Upper lobe of left lung (tissue), 6 donors: Measurements from ENCODE around the gene MBD3L2. TPM values are rescaled to one million over a fixed set of nuclear protein-coding genes. Genes with fewer than 3 reads are reported as not detected.

ENCODE experiments used
- total RNA-seq, 6 donors: library from RNA; depleted of rRNA in 4 of 6; stranded (reverse); fragments of >200 nt in 4 of 6; gene quantifications; one replicate each; pipeline versions ENCODE4 v1.1.0 to v1.2.1, GENCODE V29; 2016 to 2021
- donor health status: DM: no; HTN: no; CAD: no; lungs with moderate emphysema.
- donor health status: DM: no; HTN: yes; CAD: no; lungs with severe emphysema.

Gene MBD3L2
- total RNA-seq, 6 donors from 2014 or later, result not detected

Other genes starting within 250 kb of the MBD3L2 start
- 1 to 10 TPM in 5 of 6 donors, under 1 TPM in 1; 0.79 to 7.3 (median 4.3) TPM for gene ADGRE1, start 161.7 kb upstream of the MBD3L2 start, total RNA-seq
- gene MBD3L2B, start 27.9 kb upstream of the MBD3L2 start, total RNA-seq, result not detected
- not detected for gene MBD3L5, start 18.7 kb upstream of the MBD3L2 start, total RNA-seq
- not detected for gene MBD3L4, start 9.1 kb upstream of the MBD3L2 start, total RNA-seq
- gene MBD3L3, start 9.4 kb downstream of the MBD3L2 start, total RNA-seq, result not detected
- 10 to 100 TPM in 3 of 6 donors, 1 to 10 TPM in 3; 2.4 to 22.0 (median 9.9) TPM for gene ZNF557, start 20.4 kb downstream of the MBD3L2 start, total RNA-seq
- 100 to 1,000 TPM in 1 of 6 donors, 10 to 100 TPM in 5; 32.4 to 142 (median 49.9) TPM for gene INSR, start 245.1 kb downstream of the MBD3L2 start, total RNA-seq